ENCODE data around the gene TRMU. TPM values are rescaled to one million over a fixed set of nuclear protein-coding genes. Genes with fewer than 3 reads are reported as not detected.

TRMU gene
- total RNA-seq, 1 donor from 2014 or later: 39.0 TPM

GRCh38 chr22:46290121-46290842 is 45.2 kb upstream of the TRMU start:
- TF ChIP-seq CTCF (conservative IDR thresholded peaks at IDR 0.05; ENCODE audit: low read depth, low read length): no peak
- no peak for DNase-seq (ENCODE audit: low read depth)
- no peak overlapping the region for H3K4me3 ChIP-seq (ENCODE audit: low read depth, low read length)

GRCh38 chr22:46290843-46291785 is 44.4 kb upstream of the TRMU start:
- H3K4me3 ChIP-seq (ENCODE audit: low read depth, low read length): no peak overlapping the region
- no peak for DNase-seq (ENCODE audit: low read depth)
- no peak for TF ChIP-seq CTCF (conservative IDR thresholded peaks at IDR 0.05; ENCODE audit: low read depth, low read length)

DNA sequence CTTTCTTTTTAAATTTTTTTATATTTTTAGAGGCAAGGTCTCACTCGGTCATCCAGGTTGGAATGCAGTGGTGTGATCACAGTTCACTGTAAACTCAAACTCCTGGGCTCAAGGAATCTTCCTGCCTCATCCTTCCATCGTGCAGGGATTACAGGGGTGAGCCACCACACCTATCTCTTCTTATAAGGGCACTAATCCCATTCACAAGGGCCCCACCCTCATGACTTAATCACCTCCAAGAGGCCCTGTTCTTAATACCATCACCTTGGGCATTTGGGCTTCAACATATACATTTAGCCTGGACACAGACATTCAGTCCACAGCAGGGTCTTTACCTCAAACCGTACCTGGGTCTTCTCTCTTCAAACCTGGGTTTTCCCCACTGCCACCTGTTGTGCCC is 43.3 kb upstream of the TRMU start:
- DNase-seq (ENCODE audit: low read depth): no peak
- H3K4me3 ChIP-seq (ENCODE audit: low read depth, low read length): no peak overlapping the region
- TF ChIP-seq CTCF (conservative IDR thresholded peaks at IDR 0.05; ENCODE audit: low read depth, low read length): no peak

DNA sequence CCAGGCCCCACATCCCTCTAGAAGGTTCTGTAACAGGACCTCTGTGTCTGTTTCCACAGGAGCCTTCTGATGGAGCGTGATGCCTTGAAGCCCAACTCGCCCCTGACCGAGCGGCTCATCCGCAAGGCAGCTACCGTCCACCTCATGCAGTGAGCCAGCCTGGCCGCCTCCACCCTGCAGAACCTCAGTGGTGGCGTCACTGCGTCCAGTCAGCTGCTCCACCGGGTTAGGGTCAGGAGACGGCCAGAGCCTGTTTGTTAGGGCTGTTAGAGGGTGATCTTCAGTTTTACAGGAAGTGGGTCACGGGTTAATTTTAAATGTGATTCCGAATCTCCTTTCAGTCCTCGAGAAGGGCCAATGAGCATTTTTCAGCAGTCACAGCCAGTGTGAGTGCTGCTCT is 42.8 kb upstream of the TRMU start:
- TF ChIP-seq CTCF (conservative IDR thresholded peaks at IDR 0.05; ENCODE audit: low read depth, low read length): no peak
- DNase-seq (ENCODE audit: low read depth): no peak
- no peak overlapping the region for H3K4me3 ChIP-seq (ENCODE audit: low read depth, low read length)

- H3K4me3 ChIP-seq (ENCODE audit: low read depth, low read length): no peak overlapping the region
- no peak for TF ChIP-seq CTCF (conservative IDR thresholded peaks at IDR 0.05; ENCODE audit: low read depth, low read length)
- no peak for DNase-seq (ENCODE audit: low read depth)
Observed at GRCh38 chr22:46293577-46294260, 41.8 kb upstream of the TRMU start.

DNA sequence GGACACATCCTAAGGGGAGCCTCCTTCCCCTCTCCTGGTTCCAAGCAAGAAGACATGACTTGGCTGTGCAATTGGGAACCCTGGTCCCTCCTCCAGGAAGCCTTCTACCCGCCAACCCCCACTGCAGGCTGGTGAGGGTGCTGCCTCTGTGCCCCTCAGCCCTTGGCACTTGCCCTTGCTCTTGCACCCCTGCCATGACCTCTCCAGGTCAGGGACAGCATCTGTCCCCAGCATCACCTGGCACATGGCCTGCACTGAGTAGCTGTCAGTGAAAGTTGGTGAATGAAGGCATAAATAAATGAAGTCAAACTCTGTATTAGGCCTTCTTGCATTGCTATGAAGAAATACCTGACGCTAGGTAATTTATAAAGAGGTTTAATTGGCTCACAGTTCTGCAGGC is 40.7 kb upstream of the TRMU start:
- no peak for TF ChIP-seq CTCF (conservative IDR thresholded peaks at IDR 0.05; ENCODE audit: low read depth, low read length)
- no peak overlapping the region for H3K4me3 ChIP-seq (ENCODE audit: low read depth, low read length)
- DNase-seq (ENCODE audit: low read depth): no peak

Data from epithelial cell of proximal tubule (primary cell).